Calu3 (cell line): ENCODE data around the gene SFMBT2. TPM values are rescaled to one million over a fixed set of nuclear protein-coding genes. Genes with fewer than 3 reads are reported as not detected.

Source experiments
- BruUV-seq: library from RNA; stranded (reverse); fragments of 400-500 nt; replicated peaks from 2 replicates; lab custom pipeline; 2021; lab: Mats Ljungman, UMichigan
- CTCF ChIA-PET: fragments of 300-600 bp; sonication (Branson Sonifier 250); formaldehyde crosslinking; loops from one replicate; lab custom pipeline; 2022; ENCODE audit warnings: antibody characterized with exemption; lab: Charles Lee
- DNase-seq: peaks from one replicate; pipeline ENCODE4 v3.0.0; 2022
- H3K27ac Mint-ChIP-seq: one replicate; pipeline ENCODE4 v1.8.0; 2022; ENCODE audit warnings: mixed read lengths; ENCODE audit not compliant: unreplicated experiment
- H3K27me3 Mint-ChIP-seq: one replicate; pipeline ENCODE4 v1.8.0; 2022; ENCODE audit warnings: mixed read lengths; ENCODE audit not compliant: unreplicated experiment
- H3K36me3 Mint-ChIP-seq: one replicate; pipeline ENCODE4 v1.8.0; 2022; ENCODE audit warnings: mild to moderate bottlenecking, moderate library complexity, mixed read lengths; ENCODE audit not compliant: insufficient read depth, unreplicated experiment
- H3K4me1 Mint-ChIP-seq: one replicate; pipeline ENCODE4 v1.8.0; 2022; ENCODE audit warnings: mild to moderate bottlenecking, low read depth, mixed read lengths; ENCODE audit not compliant: unreplicated experiment
- H3K4me3 Mint-ChIP-seq: one replicate; pipeline ENCODE4 v1.8.0; 2022; ENCODE audit warnings: mild to moderate bottlenecking, low read depth, moderate library complexity, mixed read lengths; ENCODE audit not compliant: unreplicated experiment
- H3K9me3 Mint-ChIP-seq: one replicate; pipeline ENCODE4 v1.8.0; 2022; ENCODE audit warnings: low read depth, mixed read lengths; ENCODE audit not compliant: unreplicated experiment
- intact Hi-C: fragments of 100-400 bp; cut with micrococcal nuclease; formaldehyde crosslinking; loops from one replicate; pipeline ENCODE4 v1.10.0; 2022; ENCODE audit not compliant: unreplicated experiment
- total RNA-seq: library from RNA; stranded (reverse); gene quantifications from 2 replicates; pipeline ENCODE4 v1.2.3, GENCODE V29; 2022
- TF ChIP-seq, protein P1 (sequence below): fragments of 200-600 bp; IDR thresholded peaks from one replicate; pipeline ENCODE4 v1.8.0; 2022; ENCODE audit warnings: antibody characterized with exemption; ENCODE audit not compliant: unreplicated experiment

SFMBT2 gene
- total RNA-seq, 1 experiment from 2014 or later, result 0.64 TPM

DNA sequence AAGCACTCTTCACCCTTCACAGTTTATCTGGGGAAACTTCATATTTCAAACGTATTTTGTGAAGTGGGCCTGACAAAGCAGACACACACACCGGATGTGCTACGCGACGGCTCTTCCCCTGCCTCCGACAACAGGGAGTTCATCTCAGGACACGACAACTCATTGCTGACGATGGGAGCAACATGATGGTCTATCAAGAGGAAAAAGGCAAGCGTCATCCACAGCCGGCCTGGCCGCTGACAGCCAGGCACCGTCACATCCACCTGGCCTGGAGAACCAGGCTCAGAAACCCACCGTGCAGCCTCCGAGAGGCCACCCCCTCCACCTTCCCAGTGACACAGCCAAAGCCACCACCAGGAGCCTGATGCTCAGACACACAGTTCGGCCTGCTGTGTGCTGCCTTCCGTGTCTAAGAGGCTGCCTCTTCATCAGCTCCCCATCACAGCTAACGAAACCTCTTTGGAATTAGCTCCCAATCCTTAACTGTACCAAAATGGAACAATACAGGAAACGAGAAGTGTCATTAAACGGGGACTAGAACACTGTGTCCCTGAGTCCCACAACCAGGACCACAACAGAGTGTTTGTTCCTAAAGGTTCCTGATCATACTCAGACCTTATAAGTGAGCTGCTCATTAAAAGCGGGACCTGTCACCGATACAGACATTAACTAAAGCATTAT, 76.7 kb downstream of the SFMBT2 start:
- no peaks in the 10 kb centered on the region for H3K9me3 Mint-ChIP-seq
- intact Hi-C loops, result no loop called here
- H3K36me3 Mint-ChIP-seq, result no peaks in the 10 kb centered on the region
- H3K4me1 Mint-ChIP-seq, result no peaks in the 10 kb centered on the region
- no TSS peak for BruUV-seq
- TF ChIP-seq, protein P1, sequence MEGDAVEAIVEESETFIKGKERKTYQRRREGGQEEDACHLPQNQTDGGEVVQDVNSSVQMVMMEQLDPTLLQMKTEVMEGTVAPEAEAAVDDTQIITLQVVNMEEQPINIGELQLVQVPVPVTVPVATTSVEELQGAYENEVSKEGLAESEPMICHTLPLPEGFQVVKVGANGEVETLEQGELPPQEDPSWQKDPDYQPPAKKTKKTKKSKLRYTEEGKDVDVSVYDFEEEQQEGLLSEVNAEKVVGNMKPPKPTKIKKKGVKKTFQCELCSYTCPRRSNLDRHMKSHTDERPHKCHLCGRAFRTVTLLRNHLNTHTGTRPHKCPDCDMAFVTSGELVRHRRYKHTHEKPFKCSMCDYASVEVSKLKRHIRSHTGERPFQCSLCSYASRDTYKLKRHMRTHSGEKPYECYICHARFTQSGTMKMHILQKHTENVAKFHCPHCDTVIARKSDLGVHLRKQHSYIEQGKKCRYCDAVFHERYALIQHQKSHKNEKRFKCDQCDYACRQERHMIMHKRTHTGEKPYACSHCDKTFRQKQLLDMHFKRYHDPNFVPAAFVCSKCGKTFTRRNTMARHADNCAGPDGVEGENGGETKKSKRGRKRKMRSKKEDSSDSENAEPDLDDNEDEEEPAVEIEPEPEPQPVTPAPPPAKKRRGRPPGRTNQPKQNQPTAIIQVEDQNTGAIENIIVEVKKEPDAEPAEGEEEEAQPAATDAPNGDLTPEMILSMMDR, result no peak
- H3K4me3 Mint-ChIP-seq, result no peak overlapping the region
- CTCF ChIA-PET, result no interaction called here
- peaks cover 48% of the 10 kb centered on the region for H3K27me3 Mint-ChIP-seq
- no peak overlapping the region for H3K27ac Mint-ChIP-seq
- no peak for DNase-seq

DNA sequence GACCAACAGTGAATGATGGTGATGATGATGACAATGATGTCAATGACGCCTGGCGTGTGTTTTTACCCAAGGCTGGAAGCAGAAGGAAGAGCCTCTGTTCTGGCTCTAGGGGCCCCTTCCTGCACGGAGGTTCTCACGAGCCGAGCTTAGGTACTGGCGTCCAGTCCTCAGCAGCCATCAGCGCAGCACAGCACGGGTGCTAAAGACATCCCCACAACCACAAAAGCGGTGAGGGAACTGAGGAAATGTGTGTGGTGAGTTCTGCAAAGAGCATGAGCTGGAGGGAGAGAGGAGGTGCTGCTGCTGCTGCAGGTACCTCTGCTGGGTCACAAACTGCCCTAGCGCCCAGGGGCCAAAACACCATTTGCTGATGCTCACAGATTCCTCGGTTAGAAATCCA, 81.6 kb downstream of the SFMBT2 start:
- DNase-seq, result no peak

DNA sequence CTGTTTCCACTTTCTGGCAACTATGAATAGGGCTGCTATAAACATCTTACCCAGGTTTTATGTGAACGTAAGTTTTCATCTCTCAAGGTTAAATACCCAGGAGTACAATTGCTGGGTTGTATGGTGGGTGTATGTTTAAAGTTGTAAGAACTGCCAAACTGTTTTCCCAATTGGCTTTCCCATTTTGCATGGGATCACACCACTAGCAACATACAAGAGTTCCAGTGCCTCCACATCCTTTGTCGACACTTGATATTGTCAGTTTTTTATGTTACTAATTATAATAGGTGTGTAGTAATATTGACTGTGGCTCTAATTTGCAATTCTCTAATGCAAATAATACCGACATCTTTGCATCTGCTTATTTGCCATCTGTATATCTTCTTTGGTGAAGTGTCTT, 82.9 kb downstream of the SFMBT2 start:
- Mint-ChIP-seq H3K27ac (no peak overlapping the region), H3K4me1 (no peaks in the 10 kb centered on the region), H3K36me3 (no peaks in the 10 kb centered on the region), H3K27me3 (peaks cover 29% of the 10 kb centered on the region), H3K4me3 (no peak overlapping the region), H3K9me3 (no peaks in the 10 kb centered on the region)
- no TSS peak for BruUV-seq
- DNase-seq, result no peak
- CTCF ChIA-PET, result interaction anchor here (0.7 kb wide), 1 partner anchor 75 kb away, joined by 3 read pairs; no protein-coding TSS in a partner anchor
- intact Hi-C loops, result no loop called here
- TF ChIP-seq, protein P1, result no peak

More for the DNA sequence above, 81.6 kb downstream of the SFMBT2 start:
- H3K4me1 Mint-ChIP-seq, result no peaks in the 10 kb centered on the region
- H3K4me3 Mint-ChIP-seq, result no peak overlapping the region
- intact Hi-C loops, result no loop called here
- no peaks in the 10 kb centered on the region for H3K36me3 Mint-ChIP-seq
- H3K27ac Mint-ChIP-seq, result no peak overlapping the region
- TF ChIP-seq, protein P1, result no peak
- peaks cover 29% of the 10 kb centered on the region for H3K27me3 Mint-ChIP-seq
- no peaks in the 10 kb centered on the region for H3K9me3 Mint-ChIP-seq
- BruUV-seq, result no TSS peak
- CTCF ChIA-PET, result no interaction called here

DNA sequence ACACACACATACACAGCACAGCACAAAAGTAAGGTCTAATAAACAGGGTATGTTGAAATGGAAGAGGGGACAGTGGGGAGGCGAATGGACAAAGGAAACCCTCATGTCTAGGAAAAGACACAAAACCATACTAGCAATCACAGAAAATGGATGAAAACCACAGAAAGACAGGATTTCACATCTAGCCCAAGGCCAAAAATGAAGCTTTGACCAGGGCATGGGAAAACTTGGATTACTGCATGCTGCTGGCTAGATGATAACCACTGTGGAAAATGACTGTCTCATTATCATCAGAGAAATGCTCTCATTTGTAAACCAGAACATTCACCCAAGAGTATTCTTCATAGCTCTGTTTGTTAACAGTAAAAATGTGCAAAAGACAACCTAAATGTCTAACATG, 88.2 kb downstream of the SFMBT2 start:
- H3K36me3 Mint-ChIP-seq, result no peaks in the 10 kb centered on the region
- H3K27me3 Mint-ChIP-seq, result peaks cover 18% of the 10 kb centered on the region
- CTCF ChIA-PET, result no interaction called here
- no TSS peak for BruUV-seq
- H3K4me1 Mint-ChIP-seq, result peaks cover 10% of the 10 kb centered on the region
- TF ChIP-seq, protein P1, result no peak
- H3K27ac Mint-ChIP-seq, result no peak overlapping the region
- H3K4me3 Mint-ChIP-seq, result no peak overlapping the region
- H3K9me3 Mint-ChIP-seq, result peaks cover 5% of the 10 kb centered on the region
- intact Hi-C loops, result no loop called here
- no peak for DNase-seq
